ENCODE results near the gene MYL6B. TPM values are rescaled to one million over a fixed set of nuclear protein-coding genes. Genes with fewer than 3 reads are reported as not detected.

Gene MYL6B
- total RNA-seq, 1 experiment from 2014 or later, result 44.8 TPM

DNA sequence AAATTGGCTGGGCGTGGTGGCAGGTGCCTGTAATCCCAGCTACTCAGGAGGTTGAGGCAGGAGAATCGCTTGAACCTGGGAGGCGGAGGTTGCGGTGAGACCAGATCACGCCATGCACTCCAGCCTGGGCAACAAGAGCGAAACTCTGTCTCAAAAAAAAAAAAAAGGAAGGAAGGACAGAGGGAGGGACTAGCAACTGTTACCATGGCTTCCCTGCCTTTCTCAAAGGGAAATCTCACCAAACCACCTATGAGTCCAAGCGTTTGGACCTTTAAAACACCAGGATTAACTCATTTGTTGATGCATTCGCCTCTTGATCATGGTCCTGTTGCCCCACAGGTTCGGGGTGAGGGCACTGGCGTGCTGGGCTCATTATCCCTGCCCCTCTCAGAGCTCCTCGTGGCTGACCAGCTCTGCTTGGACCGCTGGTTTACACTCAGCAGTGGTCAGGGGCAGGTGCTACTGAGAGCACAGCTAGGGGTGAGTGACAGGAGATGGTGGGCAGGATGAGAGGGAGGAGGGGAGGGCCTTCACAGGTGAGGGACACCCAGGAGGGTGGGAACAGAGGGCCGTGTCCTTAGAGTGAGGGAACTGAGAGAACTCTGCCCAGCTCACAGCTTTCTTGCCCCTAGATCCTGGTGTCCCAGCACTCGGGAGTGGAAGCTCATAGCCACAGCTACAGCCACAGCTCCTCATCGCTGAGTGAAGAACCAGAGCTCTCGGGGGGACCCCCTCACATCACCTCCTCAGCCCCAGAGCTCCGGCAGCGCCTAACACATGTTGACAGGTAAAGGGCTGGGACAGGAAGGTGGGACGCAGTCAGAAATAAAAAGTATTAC is 10.2 kb upstream of the MYL6B start:
- no TSS peak for BruUV-seq (replicated peaks)
- ChIA-PET POLR2A (interaction anchor here (0.5 kb wide), 1 partner anchor 77 kb away, joined by 8 read pairs; no protein-coding TSS in a partner anchor), CTCF (interaction anchor here (1.2 to 1.7 kb wide), 3 partner anchors 9 to 23 kb away, joined by 3 to 4 read pairs (median 3); partner anchors contain the start of gene ESYT1)
- peaks cover 62% of the 10 kb centered on the region for H3K36me3 Mint-ChIP-seq (ENCODE audit: insufficient read depth, unreplicated experiment)
- no peak overlapping the region for H3K27ac Mint-ChIP-seq (ENCODE audit: unreplicated experiment)
- Histone ChIP-seq H3K4me3 (ENCODE audit: low read depth, low read length) (no peak overlapping the region), H3K4me1 (no peaks in the 10 kb centered on the region; the same call in 1 of the 2 replicates), H3K36me3 (ENCODE audit: control insufficient read depth, insufficient read depth, low read length) (no peaks in the 10 kb centered on the region), H3K9me3 (no peaks in the 10 kb centered on the region; the same call in 1 of the 2 replicates), H3K27me3 (replicated peaks; ENCODE audit: control insufficient read depth, insufficient read depth, low read length) (no peaks in the 10 kb centered on the region)
- H3K9me3 Mint-ChIP-seq (ENCODE audit: unreplicated experiment), result no peaks in the 10 kb centered on the region
- intact Hi-C loops (cut with micrococcal nuclease; ENCODE audit: unreplicated experiment), result no loop called here
- no peak for DNase-seq
- H3K4me1 Mint-ChIP-seq (ENCODE audit: low read depth, unreplicated experiment), result no peaks in the 10 kb centered on the region
- H3K27me3 Mint-ChIP-seq (ENCODE audit: insufficient read depth, unreplicated experiment), result no peaks in the 10 kb centered on the region
- no peak overlapping the region for H3K4me3 Mint-ChIP-seq (ENCODE audit: unreplicated experiment)
- no peak for TF ChIP-seq CTCF (IDR thresholded peaks at IDR 0.05; ENCODE audit: insufficient read depth in 1 of 2, low read depth in 1 of 2, low read length in 1 of 2, severe bottlenecking in 1 of 2, unreplicated experiment in 1 of 2)

DNA sequence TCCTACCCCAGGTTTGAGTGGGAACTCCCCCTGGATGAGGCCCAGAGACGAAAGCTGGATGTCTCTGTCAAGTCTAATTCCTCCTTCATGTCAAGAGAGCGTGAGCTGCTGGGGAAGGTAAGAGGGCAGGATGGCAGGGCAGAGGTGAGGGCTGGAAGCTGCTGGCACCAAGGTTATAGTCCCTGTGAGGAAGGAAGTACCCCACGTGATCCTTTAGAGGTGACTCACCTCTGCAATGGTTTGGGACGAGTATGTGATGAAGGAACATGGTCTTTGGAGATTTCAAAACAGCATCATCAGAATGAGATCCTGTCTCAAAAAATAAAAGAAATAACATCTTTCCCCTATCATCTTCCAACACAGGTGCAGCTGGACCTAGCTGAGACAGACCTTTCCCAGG is 9.2 kb upstream of the MYL6B start:
- H3K27me3 Mint-ChIP-seq (ENCODE audit: insufficient read depth, unreplicated experiment), result no peaks in the 10 kb centered on the region
- no peaks in the 10 kb centered on the region; the same call in 1 of the 2 replicates for H3K9me3 ChIP-seq
- H3K27ac Mint-ChIP-seq (ENCODE audit: unreplicated experiment), result no peak overlapping the region
- intact Hi-C loops (cut with micrococcal nuclease; ENCODE audit: unreplicated experiment), result no loop called here
- no peaks in the 10 kb centered on the region for H3K9me3 Mint-ChIP-seq (ENCODE audit: unreplicated experiment)
- no peaks in the 10 kb centered on the region for H3K4me1 Mint-ChIP-seq (ENCODE audit: low read depth, unreplicated experiment)
- H3K4me3 ChIP-seq (ENCODE audit: low read depth, low read length), result no peak overlapping the region
- no peak for TF ChIP-seq CTCF (IDR thresholded peaks at IDR 0.05; ENCODE audit: insufficient read depth in 1 of 2, low read depth in 1 of 2, low read length in 1 of 2, severe bottlenecking in 1 of 2, unreplicated experiment in 1 of 2)
- no peak for DNase-seq
- H3K4me3 Mint-ChIP-seq (ENCODE audit: unreplicated experiment), result no peak overlapping the region
- BruUV-seq (replicated peaks), result no TSS peak
- no peaks in the 10 kb centered on the region for H3K27me3 ChIP-seq (replicated peaks; ENCODE audit: control insufficient read depth, insufficient read depth, low read length)
- H3K36me3 Mint-ChIP-seq (ENCODE audit: insufficient read depth, unreplicated experiment), result peaks cover 54% of the 10 kb centered on the region
- ChIA-PET POLR2A (interaction anchor here (0.5 kb wide), 1 partner anchor 76 kb away, joined by 8 read pairs; no protein-coding TSS in a partner anchor), CTCF (no interaction called here)
- no peaks in the 10 kb centered on the region; the same call in 1 of the 2 replicates for H3K4me1 ChIP-seq
- no peaks in the 10 kb centered on the region for H3K36me3 ChIP-seq (ENCODE audit: control insufficient read depth, insufficient read depth, low read length)

GRCh38 chr12:56143870-56144269 is 8.5 kb upstream of the MYL6B start:
- ChIA-PET CTCF (no interaction called here), POLR2A (interaction anchor here (1.0 kb wide), 1 partner anchor 16 kb away, joined by 3 read pairs; no protein-coding TSS in a partner anchor)
- Mint-ChIP-seq H3K27ac (ENCODE audit: unreplicated experiment) (no peak overlapping the region), H3K4me1 (ENCODE audit: low read depth, unreplicated experiment) (no peaks in the 10 kb centered on the region), H3K36me3 (ENCODE audit: insufficient read depth, unreplicated experiment) (peaks cover 47% of the 10 kb centered on the region), H3K4me3 (ENCODE audit: unreplicated experiment) (no peak overlapping the region), H3K27me3 (ENCODE audit: insufficient read depth, unreplicated experiment) (no peaks in the 10 kb centered on the region), H3K9me3 (ENCODE audit: unreplicated experiment) (no peaks in the 10 kb centered on the region)
- TF ChIP-seq CTCF (IDR thresholded peaks at IDR 0.05; ENCODE audit: insufficient read depth in 1 of 2, low read depth in 1 of 2, low read length in 1 of 2, severe bottlenecking in 1 of 2, unreplicated experiment in 1 of 2), result no peak
- Histone ChIP-seq H3K4me3 (ENCODE audit: low read depth, low read length) (no peak overlapping the region), H3K4me1 (no peaks in the 10 kb centered on the region; the same call in 1 of the 2 replicates), H3K9me3 (no peaks in the 10 kb centered on the region; the same call in 1 of the 2 replicates), H3K27me3 (replicated peaks; ENCODE audit: control insufficient read depth, insufficient read depth, low read length) (no peaks in the 10 kb centered on the region), H3K36me3 (ENCODE audit: control insufficient read depth, insufficient read depth, low read length) (peaks cover 1% of the 10 kb centered on the region; the same call in 1 of the 2 replicates)
- no TSS peak for BruUV-seq (replicated peaks)
- intact Hi-C loops (cut with micrococcal nuclease; ENCODE audit: unreplicated experiment), result no loop called here
- DNase-seq, result no peak

All from Caco-2 (cell line).